Measurements from ENCODE around the gene ZC3H7B.
"Not testable (repeated sequence)": the region's sequence is repeated elsewhere in the genome, so short reads cannot be mapped to it uniquely, and the experiment has no call there.

The ZC3H7B gene

DNA sequence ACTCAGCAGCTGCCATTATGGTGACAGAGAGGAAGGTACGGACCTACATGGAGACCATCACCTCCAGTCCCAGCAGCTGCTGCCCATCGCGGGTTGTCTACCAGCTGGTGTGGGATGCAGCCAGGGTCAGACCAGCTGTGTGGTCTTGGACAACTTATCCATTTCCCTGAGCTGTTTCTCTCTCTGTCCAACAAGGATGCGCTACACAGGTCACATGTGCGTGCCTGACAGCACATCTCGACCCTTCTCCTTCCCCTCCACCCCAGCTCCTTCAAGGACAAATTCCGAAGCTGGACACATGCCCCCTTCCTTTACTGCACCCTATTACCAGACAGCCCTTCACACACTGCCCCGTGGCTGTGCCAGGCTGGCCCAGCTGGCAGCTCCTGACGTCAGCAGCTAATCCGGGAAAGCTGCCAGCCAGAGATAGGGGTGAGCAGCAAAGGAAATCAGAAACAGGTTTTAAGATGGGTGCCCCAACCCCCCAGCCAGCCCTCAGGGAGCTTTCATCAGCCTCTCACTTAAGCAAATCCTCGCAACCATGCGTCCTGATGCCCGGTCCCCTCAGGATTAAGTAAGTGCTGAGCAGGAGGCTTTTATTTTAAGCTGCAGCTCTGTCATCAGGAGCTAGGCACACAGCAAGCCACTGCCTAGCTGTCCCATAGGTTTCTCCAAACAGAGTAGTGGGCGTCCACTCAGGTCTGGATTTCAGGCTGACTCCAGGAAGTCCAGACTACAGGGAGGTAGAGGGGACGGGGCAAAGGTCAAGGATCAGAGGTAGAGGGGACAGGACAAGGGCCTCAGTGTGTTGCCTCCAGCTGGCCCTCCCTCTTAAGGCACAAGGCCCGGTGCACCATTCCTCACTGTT lies 100.7 kb downstream of the ZC3H7B start:
- H3K4me3 ChIP-seq (ENCODE audit: low read depth, low read length) = no peak overlapping the region
- DNase-seq (ENCODE audit: low read depth) = peak; percentile 41

DNA sequence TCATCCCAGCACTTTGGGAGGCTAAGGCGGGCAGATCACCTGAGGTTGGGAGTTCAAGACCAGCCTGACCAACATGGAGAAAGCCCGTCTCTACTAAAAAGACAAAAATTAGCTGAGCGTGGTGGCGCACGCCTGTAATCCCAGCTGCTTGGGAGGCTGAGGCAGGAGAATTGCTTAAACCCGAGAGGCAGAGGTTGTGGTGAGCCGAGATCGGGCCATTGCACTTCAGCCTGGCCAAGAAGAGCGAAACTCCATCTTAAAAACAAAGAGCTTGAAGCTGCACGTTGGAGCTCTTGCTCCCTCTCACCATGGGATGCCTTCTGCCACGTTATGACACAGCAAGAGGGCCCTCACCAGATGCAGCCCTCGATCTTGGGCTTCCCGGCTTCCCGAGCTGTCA lies 101.5 kb downstream of the ZC3H7B start:
- H3K4me3 ChIP-seq (ENCODE audit: low read depth, low read length); DNase-seq (ENCODE audit: low read depth): not testable (repeated sequence)

DNA sequence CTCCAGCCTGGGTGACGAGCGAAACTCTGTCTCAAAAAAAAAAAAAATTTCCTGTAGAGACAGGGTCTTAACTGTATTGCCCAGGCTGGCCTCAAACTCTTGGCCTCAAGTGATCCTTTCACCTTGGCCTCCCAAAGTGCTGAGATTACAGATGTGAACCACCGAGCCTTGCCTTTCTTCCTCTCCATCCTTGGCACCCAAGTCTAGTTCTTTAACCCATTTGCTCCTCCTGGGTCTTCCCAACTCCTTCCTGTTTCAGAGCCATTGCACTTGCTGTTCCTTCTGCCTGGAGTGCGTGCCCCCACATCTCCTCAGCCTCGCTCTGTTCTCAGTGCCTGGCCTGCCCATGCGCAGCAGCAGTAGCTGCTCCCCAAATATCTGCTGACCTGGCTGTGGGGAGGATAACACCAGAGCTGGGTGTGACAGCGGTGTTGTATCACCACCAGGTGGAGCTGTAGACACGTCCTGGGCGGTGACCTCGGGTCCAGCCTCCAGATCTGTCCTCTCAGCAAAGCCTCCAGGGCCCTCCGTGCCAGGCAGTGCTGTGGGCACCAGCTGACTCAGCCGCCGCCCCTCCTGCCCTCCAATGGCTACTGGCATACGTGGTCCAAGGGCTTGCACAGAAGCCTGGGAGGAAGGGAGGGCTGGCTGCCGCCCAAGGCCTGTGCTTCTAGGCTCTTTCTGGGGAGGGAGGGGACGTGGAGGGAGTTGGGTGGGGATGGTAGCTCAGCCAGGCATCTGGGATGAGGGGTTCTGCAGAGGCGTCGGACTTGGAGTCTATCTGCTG lies 102.4 kb downstream of the ZC3H7B start:
- DNase-seq (ENCODE audit: low read depth) = no peak
- H3K4me3 ChIP-seq (ENCODE audit: low read depth, low read length) = no peak overlapping the region

DNA sequence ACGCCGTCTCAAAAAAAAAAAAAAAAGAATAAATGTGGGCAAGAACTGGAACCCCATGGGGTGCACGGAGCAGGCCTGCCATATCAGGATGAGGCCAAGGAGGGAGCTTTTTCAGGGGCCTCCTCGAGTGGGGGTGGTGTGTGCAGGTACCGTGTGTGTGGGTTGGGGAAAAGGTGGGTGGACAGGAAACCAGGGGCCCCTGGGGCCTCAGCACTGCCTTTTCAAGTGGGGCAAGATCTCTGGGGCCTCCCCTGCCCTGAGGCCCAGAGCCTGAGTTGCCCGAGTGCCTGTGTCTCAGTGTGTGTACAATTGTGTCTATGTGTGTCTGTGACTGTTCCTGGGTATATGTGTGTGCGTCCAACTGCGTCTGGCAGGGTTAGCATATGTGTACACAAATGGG lies 104.3 kb downstream of the ZC3H7B start:
- no peak for DNase-seq (ENCODE audit: low read depth)
- H3K4me3 ChIP-seq (ENCODE audit: low read depth, low read length) = no peak overlapping the region

DNA sequence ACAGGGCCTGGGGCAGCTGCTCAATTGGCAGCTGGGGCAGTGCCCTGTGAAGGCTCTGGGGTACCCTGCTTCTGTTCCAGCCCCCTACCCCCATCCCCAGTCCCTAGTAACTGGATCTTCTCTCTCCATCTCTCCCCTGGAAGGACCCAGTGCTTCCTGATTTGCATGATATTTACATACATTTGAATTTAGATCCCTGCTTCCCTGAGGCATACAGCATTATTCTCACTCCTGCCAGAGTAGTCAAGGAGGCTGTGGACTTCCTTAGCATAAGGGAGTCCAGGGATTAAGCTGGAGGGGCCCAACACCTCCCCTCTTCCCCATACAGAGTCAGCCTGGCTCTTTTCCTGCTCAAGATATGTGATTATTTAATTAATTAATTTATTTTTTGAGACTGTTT lies 105.1 kb downstream of the ZC3H7B start:
- no peak overlapping the region for H3K4me3 ChIP-seq (ENCODE audit: low read depth, low read length)
- no peak for DNase-seq (ENCODE audit: low read depth)

DNA sequence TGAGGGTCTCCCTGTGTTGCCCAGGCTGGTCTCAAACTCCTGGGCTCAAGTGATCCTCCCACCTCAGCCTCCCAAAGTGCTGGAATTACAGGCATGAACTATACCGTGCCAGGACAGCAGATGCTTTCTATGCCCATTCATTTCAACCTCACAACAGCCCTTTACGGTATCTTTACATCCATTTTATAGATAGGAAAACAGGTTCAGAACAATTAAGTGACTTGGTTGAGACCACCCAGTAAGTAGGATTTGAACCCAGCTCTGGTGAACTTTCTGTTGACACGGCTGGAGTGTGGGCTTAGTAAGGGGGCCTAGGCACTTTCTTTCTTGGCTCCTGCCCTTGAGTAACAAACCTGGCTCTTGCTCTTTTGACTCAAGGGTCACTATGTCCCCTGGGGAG lies 106.1 kb downstream of the ZC3H7B start:
- H3K4me3 ChIP-seq (ENCODE audit: low read depth, low read length) = no peak overlapping the region

DNA sequence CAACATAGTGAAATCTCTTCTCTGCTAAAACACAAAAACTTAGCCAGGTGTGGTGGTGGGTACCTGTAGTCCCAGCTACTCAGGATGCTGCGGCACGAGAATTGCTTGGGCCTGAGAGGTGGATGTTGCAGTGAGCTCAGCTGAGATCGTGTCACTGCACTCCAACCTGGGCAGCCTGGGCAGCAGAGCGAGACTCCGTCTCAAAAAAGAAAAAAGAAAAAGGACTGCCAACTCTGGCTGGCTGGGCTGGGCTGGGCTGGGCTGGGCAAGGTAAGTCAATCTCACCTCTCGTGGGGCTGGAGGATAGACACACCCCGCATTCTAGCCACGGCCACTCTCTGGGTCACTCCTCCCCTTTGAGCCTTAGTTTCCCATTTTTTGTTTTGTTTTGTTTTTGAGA lies 107.3 kb downstream of the ZC3H7B start:
- no peak for DNase-seq (ENCODE audit: low read depth)
- no peak overlapping the region for H3K4me3 ChIP-seq (ENCODE audit: low read depth, low read length)

More for the DNA sequence above, 106.1 kb downstream of the ZC3H7B start:
- no peak for DNase-seq (ENCODE audit: low read depth)

Data from skeletal muscle cell (primary cell).